Ectodermal cell (in vitro differentiated cells): Measurements from ENCODE around the gene SPP1.

ENCODE experiments used
- H3K27ac ChIP-seq: 2 replicates; pipeline ENCODE4 v1.7.0; 2013; ENCODE audit warnings: mild to moderate bottlenecking, low read depth, low read length; ENCODE audit not compliant: insufficient read depth, poor library complexity, severe bottlenecking
- H3K27me3 ChIP-seq: 2 replicates; pipeline ENCODE4 v1.7.0; 2013; ENCODE audit warnings: mild to moderate bottlenecking, low read length; ENCODE audit not compliant: insufficient read depth, control insufficient read depth, poor library complexity, severe bottlenecking
- H3K36me3 ChIP-seq: one replicate; pipeline ENCODE4 v1.7.0; 2013; ENCODE audit warnings: low read length; ENCODE audit not compliant: control insufficient read depth, insufficient read depth
- H3K4me1 ChIP-seq: one replicate; pipeline ENCODE4 v1.7.0; 2013; ENCODE audit warnings: low read length; ENCODE audit not compliant: control insufficient read depth, insufficient read depth
- H3K4me3 ChIP-seq: 2 replicates; pipeline ENCODE4 v1.7.0; 2013; ENCODE audit warnings: low read depth, low read length, control low read depth; ENCODE audit not compliant: insufficient read depth
- H3K9me3 ChIP-seq: 2 replicates; pipeline ENCODE4 v1.7.0; 2013; ENCODE audit warnings: mild to moderate bottlenecking, low read length, moderate library complexity; ENCODE audit not compliant: control insufficient read depth
- WGBS, 2 experiments: methylation state at CpG; one replicate each; pipeline ENCODE4 v1.1.7; 2013; ENCODE audit warnings: missing lambda C conversion rate in 2 of 2; 5-methylcytosine and 5-hydroxymethylcytosine counted together

SPP1 gene

DNA sequence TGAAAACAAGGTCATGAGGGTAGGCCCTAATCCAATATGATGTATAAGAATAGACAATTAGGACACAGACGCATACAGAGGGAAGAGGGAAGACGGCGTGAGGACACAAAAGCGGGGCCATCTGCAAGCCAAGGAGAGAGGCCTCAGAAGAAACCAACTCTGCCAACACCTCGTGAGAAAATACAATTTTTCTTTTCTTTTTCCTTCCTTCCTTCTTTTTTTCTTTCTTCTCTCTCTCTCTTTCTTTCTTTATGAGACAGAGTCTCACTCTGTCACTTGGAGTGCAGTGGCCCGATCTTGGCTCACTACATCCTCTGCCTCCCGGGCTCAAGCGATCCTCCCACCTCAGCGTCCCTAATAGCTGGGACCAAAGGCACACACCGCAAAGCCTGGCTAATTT, 30.4 kb downstream of the SPP1 start:
- WGBS, 2 experiments = 87 to 93% methylated on average over 10 of the region's 10 CpGs
- no peaks in the 10 kb centered on the region for H3K9me3 ChIP-seq
- peaks cover 21% of the 10 kb centered on the region for H3K27me3 ChIP-seq
- H3K36me3 ChIP-seq = no peaks in the 10 kb centered on the region
- H3K27ac ChIP-seq = no peak overlapping the region
- H3K4me1 ChIP-seq = peaks cover 16% of the 10 kb centered on the region
- no peak overlapping the region for H3K4me3 ChIP-seq

DNA sequence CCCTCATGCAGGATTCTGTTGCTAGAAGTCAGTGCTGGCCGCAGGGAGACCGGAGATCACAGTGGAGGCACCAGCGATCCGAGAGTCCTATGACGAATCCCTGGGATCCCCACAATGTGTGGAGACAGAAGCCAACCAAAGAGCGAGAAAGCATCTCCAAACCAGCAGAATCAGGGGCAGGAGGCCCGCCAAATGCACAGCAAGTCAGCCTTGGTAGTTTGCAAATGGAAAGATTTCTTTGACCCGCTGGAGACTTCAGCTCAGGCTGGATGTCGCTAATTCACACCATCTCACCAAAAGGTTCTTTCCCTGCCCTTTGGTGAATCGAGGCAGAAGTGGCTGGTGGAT, 31.4 kb downstream of the SPP1 start:
- Histone ChIP-seq H3K27ac (no peak overlapping the region), H3K4me1 (peaks cover 16% of the 10 kb centered on the region), H3K27me3 (peaks cover 21% of the 10 kb centered on the region), H3K36me3 (no peaks in the 10 kb centered on the region), H3K4me3 (peak overlapping the region; percentile 83), H3K9me3 (no peaks in the 10 kb centered on the region)
- 33 to 42% methylated on average over 10 of the region's 10 CpGs for WGBS, 2 experiments

DNA sequence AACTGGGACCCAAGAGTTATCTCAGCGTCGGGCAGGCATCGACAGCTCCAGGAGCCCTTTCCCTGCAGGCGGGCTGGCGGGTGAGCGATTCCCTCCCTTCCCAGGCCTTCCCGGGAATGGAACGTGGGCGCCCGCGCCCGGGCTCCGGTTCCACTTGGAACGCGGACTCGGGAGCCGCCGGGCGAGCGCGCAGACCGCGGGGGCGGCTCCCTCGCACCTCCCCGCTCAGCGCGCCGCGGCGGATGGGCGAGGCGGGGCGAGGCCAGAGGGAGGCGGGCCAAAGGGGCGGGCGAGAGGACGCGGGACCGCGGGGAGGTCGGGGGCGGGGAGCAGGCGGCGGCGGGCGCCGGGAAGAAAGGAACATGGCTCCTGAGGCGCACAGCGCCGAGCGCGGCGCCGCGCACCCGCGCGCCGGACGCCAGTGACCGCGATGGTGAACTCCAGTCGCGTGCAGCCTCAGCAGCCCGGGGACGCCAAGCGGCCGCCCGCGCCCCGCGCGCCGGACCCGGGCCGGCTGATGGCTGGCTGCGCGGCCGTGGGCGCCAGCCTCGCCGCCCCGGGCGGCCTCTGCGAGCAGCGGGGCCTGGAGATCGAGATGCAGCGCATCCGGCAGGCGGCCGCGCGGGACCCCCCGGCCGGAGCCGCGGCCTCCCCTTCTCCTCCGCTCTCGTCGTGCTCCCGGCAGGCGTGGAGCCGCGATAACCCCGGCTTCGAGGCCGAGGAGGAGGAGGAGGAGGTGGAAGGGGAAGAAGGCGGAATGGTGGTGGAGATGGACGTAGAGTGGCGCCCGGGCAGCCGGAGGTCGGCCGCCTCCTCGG, 32.0 kb downstream of the SPP1 start, which contains the start of gene PKD2:
Gene PKD2, plus strand, starts transcription at position 332 of the 818 bp plus-strand sequence. Its CDS starts 99 bp downstream, at position 431.
- Histone ChIP-seq H3K27me3 (peaks cover 21% of the 10 kb centered on the region), H3K27ac (no peak within 1 kb of the TSS), H3K4me3 (peak within 1 kb of the TSS; percentile 83), H3K4me1 (peaks cover 16% of the 10 kb centered on the region), H3K9me3 (no peaks in the 10 kb centered on the region), H3K36me3 (no peaks in the 10 kb centered on the region)
- 0 to 1% methylated on average over 115 to 116 of the region's 116 CpGs for WGBS, 2 experiments

GRCh38 chr4:88008122-88008742, 32.7 kb downstream of the SPP1 start:
- no peak overlapping the region for H3K27ac ChIP-seq
- no peaks in the 10 kb centered on the region for H3K9me3 ChIP-seq
- H3K36me3 ChIP-seq = no peaks in the 10 kb centered on the region
- peak overlapping the region; percentile 83 for H3K4me3 ChIP-seq
- H3K4me1 ChIP-seq = peaks cover 16% of the 10 kb centered on the region
- 0% methylated on average over 51 of the region's 51 CpGs for WGBS, 2 experiments
- peaks cover 21% of the 10 kb centered on the region for H3K27me3 ChIP-seq

- Histone ChIP-seq H3K27me3 (peaks cover 21% of the 10 kb centered on the region), H3K27ac (no peak overlapping the region), H3K9me3 (no peaks in the 10 kb centered on the region), H3K4me3 (peak overlapping the region; percentile 83), H3K4me1 (peaks cover 16% of the 10 kb centered on the region), H3K36me3 (no peaks in the 10 kb centered on the region)
- 21 to 24% methylated on average over 3 of the region's 5 CpGs for WGBS, 2 experiments
These were observed 33.2 kb downstream of the SPP1 start for GRCh38 chr4:88008743-88009171.

GRCh38 chr4:88009871-88010270, 34.4 kb downstream of the SPP1 start:
- WGBS, 2 experiments = 40 to 43% methylated on average over 5 of the region's 5 CpGs
- no peak overlapping the region for H3K27ac ChIP-seq
- H3K27me3 ChIP-seq = peaks cover 21% of the 10 kb centered on the region
- H3K9me3 ChIP-seq = no peaks in the 10 kb centered on the region
- no peaks in the 10 kb centered on the region for H3K36me3 ChIP-seq
- peaks cover 16% of the 10 kb centered on the region for H3K4me1 ChIP-seq
- H3K4me3 ChIP-seq = no peak overlapping the region

DNA sequence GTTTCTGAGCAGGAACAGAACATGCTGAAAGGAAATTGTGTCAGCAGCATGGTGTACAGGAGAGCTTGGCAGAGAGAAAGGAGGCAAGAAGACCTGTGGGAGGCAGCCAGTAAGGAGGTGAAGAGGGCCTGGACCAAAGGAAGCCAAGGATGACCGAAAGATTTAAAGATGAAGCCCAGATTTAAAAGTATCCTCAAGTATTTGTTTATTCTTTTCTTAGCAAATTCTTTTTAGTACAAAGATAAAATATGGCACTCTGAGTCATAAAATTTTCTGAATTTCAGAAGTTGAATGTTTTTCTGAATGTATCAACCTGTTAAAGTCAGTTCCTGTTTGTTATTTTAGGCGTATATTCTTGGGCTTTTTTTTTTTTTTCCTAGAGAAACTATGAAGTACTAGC, 35.5 kb downstream of the SPP1 start:
- Histone ChIP-seq H3K27me3 (peaks cover 14% of the 10 kb centered on the region), H3K4me3 (no peak overlapping the region), H3K27ac (no peak overlapping the region), H3K4me1 (peaks cover 21% of the 10 kb centered on the region), H3K36me3 (no peaks in the 10 kb centered on the region), H3K9me3 (no peaks in the 10 kb centered on the region)
- WGBS, 2 experiments = 60 to 83% methylated on average over 1 to 2 of the region's 2 CpGs

DNA sequence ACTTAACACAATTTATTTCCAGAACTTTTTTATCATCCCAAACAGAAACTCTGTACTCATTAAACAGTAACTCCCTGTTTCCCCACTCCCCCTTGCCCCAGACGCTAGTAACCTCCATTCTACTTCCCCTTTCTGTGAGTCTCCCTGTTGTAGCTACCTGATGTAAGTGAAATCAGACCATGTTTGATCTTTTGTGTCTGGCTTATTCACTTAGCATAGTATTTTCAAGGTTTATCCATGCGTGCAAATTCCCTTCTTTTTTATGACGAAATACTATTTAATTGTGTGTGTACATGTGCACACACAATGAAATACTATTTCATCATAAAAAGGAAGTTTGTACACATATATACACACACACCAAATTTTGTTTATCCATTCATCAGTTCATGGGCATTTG, 37.1 kb downstream of the SPP1 start:
- WGBS, 2 experiments = 78 to 85% methylated on average over 1 to 2 of the region's 3 CpGs
- H3K9me3 ChIP-seq = no peaks in the 10 kb centered on the region
- H3K4me3 ChIP-seq = no peak overlapping the region
- no peak overlapping the region for H3K27ac ChIP-seq
- H3K27me3 ChIP-seq = no peaks in the 10 kb centered on the region
- no peaks in the 10 kb centered on the region for H3K36me3 ChIP-seq
- peaks cover 22% of the 10 kb centered on the region for H3K4me1 ChIP-seq

DNA sequence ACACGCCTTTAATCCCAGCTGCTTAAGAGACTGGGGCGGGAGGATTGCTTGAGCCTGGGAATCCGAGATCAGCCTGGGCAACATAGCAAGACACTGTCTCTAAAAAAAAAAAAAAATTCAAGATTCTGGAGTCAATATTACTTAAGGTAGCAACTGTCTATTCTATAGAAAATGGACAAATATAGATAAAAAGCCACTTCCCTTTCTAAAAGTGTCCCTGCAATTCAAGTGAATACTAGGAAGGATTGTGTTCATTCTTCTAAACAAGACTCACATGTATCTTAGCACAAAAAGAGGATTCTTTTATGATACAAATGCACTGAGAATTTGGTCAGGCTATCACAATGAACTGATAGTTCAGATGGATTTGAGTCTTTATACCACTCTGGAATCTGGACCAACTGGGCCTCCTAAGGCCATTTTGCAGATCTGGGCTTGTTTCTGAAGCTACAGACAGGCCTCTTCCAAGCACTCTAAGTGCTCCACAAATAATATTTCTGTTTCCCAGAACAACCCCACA, 38.9 kb downstream of the SPP1 start:
- Histone ChIP-seq H3K4me3 (no peak overlapping the region), H3K9me3 (no peaks in the 10 kb centered on the region), H3K36me3 (no peaks in the 10 kb centered on the region), H3K27me3 (no peaks in the 10 kb centered on the region), H3K27ac (no peak overlapping the region), H3K4me1 (peaks cover 16% of the 10 kb centered on the region)
- 93% methylated on average over 3 of the region's 3 CpGs for WGBS, 2 experiments

GRCh38 chr4:88015659-88016295, 40.3 kb downstream of the SPP1 start:
- Histone ChIP-seq H3K36me3 (peaks cover 7% of the 10 kb centered on the region), H3K27me3 (no peaks in the 10 kb centered on the region), H3K9me3 (no peaks in the 10 kb centered on the region), H3K4me1 (peaks cover 6% of the 10 kb centered on the region), H3K27ac (no peak overlapping the region), H3K4me3 (no peak overlapping the region)
- WGBS, 2 experiments = 77% methylated on average over 10 of the region's 10 CpGs
